Mammary epithelial cell (primary cell): ENCODE data around the gene AGPAT1.

Experiments
- CTCF ChIP-seq, 2 donors: IDR thresholded peaks in 1 of 2; conservative IDR thresholded peaks in 1 of 2; 2 replicates each; pipeline ENCODE4 v1.5.1; 2011 to 2012; ENCODE audit warnings: inconsistent platforms in 2 of 2, low read length in 2 of 2, mild to moderate bottlenecking in 2 of 2, control low read depth in 1 of 2, low read depth in 1 of 2; ENCODE audit not compliant: insufficient read depth in 1 of 2; ENCODE audit errors: extremely low read depth in 1 of 2
- EZH2 ChIP-seq: IDR thresholded peaks from 2 replicates; pipeline ENCODE4 v1.6.1; 2012; ENCODE audit warnings: low read length, inconsistent platforms, borderline replicate concordance

GRCh38 chr6:32126880-32127279 lies 49.0 kb downstream of the AGPAT1 start:
- no peak for TF ChIP-seq CTCF (conservative IDR thresholded peaks at IDR 0.05 in 1 of 2, IDR thresholded peaks at IDR 0.05 in 1 of 2; ENCODE audit: extremely low read depth in 1 of 2, insufficient read depth in 1 of 2, low read depth in 1 of 2, low read length in 2 of 2)
- TF ChIP-seq EZH2 = no peak
